NCI-H748 (cell line): ENCODE data around the gene TRHDE.

Experiments
- DNase-seq: peaks from one replicate; lab custom pipeline; 2025; ENCODE audit not compliant: unreplicated experiment; lab: John Stamatoyannopoulos, UW

TRHDE gene

DNA sequence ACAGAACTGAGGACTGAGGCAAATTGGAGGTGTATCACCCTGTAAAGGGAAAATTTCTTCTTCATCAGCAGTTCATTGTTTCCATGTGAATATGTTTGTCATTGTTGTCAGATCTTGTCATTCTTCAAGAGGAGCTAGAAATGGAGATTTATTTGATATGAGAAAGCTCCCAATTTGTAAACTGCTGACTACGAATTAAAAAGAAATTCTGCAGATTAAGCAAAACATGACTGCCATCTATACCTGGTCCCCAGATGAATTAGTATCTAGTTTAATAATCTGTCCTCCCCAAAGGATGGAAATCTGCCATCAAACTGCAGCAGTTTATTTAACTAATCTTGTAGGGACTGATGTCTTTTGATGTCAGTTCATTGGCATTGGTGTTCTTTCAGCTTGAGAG lies 162.8 kb downstream of the TRHDE start:
- DNase-seq, result no peak

DNA sequence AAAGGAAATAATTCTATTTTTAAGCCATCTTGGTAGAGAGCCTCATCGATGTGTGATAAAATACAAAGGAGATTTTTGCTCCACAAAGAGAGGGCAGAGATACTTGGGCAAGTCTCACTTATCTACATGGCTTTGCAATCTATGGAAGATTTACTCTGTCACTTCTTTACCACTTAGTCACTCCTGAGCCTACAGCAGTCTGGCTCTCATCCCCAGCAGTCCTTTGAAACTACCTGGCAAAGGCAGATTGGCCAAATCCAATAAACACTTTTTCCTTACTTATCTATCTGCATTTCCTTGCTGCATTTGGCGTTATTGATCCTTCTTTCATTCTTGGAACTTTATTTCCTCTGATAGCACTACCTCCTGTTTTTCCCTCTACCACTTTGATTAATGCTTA lies 170.0 kb downstream of the TRHDE start:
- no peak for DNase-seq

DNA sequence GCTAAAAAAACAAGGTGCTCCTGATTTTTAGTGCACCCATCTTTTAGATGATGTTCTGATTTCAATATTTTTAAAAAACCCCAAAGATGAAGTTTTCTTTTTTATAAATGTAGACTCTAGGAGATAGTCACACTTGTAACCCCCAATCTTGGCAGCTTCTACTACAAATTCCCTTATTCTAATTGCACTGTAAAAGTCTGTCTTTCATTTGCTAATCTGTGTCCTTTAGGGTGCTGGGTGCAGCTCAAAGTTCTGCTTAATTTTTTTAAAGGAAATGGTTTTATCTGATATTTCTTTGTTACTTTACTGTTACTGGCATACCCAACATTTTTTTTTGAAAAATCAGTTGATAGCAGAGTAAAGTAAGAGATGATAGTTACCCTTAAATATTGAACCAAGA lies 172.0 kb downstream of the TRHDE start:
- DNase-seq, result no peak

DNA sequence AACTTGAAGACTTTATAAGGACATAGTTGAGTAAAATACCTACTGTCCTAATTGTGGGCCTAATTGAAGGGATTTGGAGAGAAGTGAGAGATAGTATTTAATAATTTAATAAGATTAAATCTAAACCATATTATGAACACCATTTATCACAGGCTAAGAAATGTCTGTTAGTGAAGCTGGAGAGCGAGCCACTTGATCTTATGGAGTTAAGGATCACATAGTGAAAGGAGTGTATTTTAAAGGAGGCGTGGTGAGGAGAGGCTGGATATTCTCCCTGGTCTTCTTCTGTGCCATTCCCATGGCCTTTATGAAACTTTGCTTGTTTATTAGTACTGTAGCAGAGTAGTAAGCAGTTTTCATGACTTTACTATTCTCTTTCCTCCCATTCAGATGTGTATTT lies 172.4 kb downstream of the TRHDE start:
- no peak for DNase-seq

DNA sequence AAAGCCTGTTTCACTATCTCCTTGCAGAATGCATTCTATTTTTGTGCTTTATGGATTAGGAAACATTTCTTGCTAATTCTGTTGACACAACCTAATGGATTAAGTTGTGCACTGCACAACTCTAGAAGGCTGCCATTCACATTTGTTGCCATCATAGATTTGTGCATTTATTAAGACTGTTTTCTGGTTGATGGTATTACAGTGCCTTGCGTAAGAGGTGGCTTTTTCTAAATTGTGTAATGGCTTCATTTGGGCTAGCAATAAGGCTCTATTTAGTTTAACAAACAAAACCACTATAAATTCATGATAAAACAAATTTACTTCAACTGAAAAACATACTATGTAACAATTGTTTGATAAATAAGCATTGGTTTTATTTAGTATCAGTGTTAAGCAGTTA lies 175.9 kb downstream of the TRHDE start:
- DNase-seq, result no peak

DNA sequence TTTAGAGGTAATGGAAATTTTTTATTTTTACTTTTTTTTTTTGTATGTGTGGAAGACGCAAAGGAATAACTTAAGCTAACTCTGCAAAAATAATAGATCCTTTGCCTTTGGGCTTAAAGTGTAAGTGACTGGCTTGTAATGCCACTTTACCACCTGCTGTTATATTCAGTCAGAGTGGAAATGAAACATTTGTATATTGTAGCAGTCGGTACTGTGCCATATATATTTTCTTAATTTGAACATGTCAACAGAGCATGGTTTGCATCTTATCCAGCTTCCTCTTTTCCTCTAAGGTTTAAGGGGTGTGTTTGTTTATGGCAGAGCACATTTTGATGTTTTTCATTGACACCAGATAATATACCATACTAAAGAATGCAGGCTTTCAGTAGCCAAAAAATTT lies 176.6 kb downstream of the TRHDE start:
- no peak for DNase-seq

DNA sequence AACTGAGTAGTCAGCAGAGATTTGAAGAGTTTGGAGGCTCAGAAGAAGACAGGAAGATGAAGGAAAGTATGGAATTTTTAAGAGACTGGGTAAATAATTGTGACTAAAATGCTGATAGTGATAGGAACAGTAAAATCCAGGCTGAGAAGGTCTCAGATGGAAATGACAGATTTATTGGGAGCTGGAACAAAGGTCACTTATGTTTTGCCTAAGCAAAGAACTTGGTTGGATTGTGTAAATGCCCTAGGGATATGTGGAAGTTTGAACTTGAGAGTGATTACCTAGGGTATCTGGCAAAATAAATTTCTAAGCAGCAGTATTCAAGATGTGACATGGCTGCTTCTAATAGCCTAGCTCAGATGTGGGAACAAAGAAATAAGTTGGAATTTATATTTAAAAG lies 180.9 kb downstream of the TRHDE start:
- no peak for DNase-seq

DNA sequence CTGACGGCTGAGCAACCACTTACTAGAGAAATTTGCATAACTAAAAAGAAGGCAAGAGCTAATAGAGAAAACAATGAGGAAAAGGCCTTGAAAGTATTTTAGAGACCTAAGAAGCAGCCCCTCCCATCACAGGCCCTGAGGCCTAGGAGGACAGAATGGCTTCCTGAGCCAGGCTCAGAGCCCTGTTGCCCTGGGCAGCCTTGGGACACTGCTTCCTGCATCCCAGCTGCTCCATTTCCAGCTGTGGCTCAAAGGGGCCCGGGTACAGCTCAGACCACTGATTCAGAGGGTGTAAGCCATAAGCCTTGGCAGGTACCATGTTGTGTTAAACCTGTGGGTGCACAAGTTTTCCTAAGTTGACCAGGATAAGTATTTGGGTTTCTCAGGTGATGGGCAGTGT lies 181.4 kb downstream of the TRHDE start:
- DNase-seq, result no peak

DNA sequence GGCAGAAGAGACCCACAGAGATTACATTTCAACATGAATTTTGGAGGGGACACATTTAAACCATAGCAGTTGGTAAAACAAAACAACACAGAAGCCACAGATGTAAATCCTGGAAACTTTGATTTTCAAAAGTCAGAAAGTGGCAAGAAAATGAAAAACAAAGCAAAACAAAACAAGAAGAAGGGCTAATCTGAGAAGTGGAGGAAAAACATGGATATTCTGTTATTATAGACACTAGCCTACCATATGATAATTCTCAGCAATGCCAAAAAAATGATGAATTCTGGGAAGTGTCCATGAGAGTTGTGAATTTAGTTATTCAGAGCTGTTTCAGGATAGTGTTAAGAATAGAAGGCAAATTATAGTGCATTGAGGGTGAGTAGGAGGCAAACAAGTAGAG lies 192.3 kb downstream of the TRHDE start:
- no peak for DNase-seq

DNA sequence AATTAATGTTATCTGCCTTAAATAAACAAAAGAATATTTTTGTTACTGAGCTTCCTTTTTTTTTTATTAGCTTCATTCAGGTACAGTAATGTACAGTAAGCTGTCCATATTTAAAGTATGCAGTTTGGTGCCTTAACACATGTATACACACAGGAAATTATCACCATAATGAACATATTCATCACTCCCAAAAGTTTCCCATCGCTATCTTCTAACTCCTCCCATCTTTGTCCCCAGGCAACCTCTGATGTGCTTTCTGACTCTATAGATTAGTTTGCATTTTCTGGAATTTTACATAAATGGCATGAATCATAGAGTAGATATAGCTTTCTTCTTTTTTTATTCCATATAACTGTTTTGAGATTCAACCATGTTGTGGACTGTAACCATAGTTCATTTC lies 193.0 kb downstream of the TRHDE start:
- DNase-seq, result no peak

DNA sequence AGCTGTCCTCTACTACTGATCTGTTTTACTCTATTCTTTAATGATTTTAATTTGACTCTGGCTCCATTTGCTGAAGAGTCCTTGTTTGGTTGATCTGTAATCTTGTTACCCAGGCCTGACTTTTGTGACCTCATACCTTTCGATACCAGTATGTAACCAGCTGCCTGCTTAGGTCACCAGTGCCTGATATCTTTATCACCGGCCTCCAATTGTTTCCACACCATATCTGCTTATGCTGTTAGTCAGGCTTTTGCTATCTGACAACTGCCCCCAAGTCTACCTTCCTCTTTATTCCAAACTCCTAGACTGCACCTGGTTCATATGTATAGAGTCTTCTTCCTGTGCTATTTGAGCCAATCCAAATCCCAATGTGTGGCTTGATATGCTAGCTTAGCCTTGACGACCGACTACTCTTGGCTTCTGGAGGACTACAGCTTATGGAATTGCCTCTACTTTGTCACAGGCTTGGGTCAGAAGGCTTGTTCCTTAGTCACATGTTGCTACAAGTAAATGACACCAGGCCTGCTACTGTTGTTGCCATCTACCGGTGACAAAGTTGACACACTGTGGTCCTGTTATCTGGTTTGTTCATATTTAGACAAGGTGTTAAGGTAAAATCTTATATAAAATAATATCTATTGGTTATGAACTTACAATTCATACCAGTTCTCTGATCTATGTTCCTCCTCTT lies 193.9 kb downstream of the TRHDE start:
- DNase-seq, result no peak

DNA sequence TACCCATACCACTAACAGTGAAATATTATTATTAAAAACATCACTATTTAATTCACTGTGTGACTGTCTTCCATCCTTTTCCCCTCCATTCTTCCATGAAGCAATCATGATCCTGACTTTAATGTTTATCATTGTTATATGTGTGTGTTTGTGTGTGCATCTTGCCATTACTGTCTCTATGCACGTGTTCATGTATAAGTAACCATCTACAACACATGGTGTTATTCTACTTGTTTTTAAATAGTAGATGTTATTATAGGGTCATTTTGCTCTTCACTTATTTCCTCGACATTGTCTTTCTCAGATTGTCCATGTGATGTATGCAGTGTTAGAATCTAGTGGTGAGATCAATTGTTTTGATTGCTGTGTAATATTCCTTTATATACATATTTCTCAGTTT lies 195.8 kb downstream of the TRHDE start:
- no peak for DNase-seq

DNA sequence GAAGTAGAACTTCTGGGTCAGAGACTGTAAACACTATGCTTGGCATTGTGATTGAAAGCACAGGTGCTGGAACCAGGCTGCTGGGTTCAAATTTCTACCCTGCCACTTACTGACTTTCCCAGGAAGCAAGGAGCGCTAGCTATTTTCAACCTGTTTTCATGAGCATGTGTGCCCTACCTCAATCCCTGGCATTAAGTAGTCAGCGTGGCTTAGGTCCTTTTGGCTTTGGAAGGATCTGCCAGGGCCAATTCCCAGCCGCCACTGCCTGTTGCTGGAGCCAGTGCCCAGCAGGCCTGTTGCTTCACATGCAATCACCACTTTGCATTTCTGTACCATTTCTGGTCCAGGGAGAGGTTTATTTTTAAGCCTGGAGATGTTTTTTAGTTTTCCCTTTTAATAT lies 196.3 kb downstream of the TRHDE start:
- no peak for DNase-seq

DNA sequence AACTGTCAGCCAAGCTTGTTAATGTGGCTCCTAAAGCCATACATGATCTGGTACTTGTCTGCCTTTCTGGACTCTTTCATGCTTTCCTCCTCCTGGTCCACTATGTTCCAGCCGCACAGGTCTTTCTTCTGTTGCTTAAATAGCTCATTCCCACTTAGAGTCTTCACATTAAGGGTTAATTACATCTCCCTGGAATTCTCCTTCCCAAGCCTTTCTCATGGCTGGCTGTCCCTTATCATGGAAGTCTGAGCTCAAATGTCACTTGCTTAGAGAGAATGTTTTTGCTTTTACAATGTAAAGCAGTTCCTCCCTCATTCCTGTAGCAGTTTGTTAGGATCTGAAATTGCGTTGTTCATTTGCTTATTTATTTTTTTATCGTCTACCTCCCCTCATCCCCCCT lies 199.6 kb downstream of the TRHDE start:
- DNase-seq, result no peak

DNA sequence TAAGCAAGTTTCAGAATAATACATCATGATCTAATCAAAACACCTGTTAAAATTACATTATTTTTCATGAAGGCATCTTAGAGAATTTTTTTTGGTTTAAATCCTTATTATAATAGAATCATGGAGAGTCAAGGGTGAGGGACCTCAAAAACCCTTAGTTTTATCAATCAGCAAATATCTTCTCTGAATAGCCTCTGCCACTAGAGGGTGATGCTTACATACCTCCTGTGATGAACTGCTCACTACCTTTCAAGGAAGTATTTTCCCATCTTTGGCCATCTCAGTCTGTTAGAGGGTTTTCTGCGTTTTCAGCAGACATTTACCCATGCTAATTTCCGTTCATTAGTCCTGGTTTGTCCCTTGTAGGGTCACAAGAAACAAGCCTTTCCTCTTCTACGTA lies 200.2 kb downstream of the TRHDE start:
- no peak for DNase-seq

DNA sequence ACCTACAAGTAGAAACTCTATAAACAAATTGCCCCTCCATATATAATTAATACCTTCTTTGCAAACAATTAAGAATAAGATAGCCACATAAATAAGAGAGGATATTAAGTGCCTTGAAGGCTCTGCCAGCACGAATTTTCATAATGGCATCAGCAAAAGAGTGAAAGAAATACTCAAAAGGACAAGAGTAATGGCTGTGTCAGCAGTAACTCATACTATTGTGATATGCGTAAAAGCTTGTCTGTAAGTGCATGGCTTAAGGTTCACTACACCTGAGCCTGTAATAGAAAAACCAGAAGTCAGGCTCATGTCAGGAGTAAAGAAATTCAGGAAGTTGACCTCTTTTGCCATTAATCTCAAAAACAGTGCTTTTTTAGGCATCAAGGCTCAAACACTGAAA lies 204.1 kb downstream of the TRHDE start:
- DNase-seq, result no peak

DNA sequence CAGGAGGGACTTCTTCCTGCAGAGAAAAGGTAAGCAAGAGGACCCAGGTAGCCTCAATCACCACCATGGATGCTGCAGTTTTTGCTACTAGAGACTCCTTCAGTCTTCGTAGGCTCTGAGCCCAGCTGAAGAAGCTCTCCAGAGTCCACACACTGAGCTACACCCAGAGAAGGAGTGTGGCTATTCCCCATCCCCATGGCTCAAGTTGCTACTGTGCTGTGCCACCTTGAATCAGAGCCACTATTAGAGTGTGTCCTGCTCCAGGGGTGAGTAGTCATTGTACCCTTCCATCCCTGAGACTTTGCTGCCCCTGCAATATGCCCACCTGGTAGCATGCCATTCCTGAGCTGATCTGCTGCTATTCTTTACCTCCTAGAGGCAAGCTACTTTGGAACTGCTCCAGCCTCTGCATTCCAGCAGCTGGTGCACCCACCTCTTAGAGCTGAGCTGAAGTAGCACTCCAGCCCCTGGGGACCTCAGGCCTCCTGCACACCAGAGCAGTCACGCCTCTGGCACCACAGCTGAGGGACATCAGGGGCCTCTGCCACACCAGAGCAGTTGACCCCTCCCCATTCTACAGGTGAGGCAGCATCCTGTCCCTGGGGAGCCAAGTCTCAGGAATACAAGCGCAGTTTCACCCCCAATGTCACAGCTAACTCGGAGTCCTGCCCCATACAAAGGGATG lies 213.0 kb downstream of the TRHDE start:
- no peak for DNase-seq

DNA sequence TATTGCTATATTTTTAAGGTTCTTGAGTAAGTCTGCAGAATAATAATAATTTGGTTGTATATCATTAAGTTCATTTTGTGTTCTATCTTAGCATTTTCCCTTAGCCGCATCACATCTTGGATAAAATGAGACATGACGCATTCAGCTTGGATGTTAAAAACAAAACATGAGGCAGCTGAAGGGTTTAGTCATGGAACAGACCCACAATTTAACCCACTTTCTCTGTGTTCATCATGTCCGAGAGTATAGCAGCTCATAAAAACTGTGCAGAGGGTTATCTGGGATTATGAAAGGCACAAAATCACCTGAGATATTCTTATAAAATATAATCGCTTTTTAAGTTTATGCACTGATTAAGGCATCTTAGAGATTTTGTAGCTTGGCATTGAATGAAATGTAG lies 219.3 kb downstream of the TRHDE start:
- DNase-seq, result no peak

DNA sequence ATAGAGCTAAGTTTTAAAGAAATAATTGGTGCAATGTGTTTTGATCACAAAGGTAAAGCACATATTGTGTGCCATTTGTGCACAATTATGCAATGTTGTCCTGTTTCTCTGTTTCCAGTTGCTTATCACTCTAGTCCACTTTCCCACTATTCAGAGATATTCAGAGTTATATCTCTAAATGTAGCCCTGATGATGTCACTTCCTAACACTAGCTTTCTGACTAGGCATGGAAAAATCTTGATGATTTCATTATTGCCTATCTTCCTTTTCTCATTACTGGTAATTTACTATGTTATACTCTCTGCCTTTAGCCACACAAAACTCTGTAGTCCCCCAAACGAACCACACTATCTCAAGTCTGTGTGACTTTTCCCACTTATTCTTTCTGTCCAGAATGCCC lies 221.2 kb downstream of the TRHDE start:
- DNase-seq, result no peak

DNA sequence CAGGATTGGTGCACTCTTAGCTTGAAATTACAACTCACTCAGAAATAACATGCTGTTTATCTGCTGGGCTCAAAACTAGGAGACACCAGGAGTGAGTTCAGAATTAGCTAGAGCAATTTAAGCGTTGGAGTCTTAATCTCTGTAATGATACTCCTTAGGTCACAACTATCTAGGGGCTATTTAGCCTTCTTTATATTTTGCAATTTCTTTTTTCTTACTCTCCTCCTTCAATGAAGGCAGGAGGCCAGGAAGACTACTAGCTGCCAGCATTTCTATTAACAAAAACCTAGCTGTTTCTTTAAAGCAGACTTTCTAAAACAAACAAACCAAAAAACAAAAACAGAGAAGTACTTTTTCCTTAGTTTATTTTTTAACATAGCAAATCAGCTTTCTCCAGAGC lies 226.2 kb downstream of the TRHDE start:
- no peak for DNase-seq

DNA sequence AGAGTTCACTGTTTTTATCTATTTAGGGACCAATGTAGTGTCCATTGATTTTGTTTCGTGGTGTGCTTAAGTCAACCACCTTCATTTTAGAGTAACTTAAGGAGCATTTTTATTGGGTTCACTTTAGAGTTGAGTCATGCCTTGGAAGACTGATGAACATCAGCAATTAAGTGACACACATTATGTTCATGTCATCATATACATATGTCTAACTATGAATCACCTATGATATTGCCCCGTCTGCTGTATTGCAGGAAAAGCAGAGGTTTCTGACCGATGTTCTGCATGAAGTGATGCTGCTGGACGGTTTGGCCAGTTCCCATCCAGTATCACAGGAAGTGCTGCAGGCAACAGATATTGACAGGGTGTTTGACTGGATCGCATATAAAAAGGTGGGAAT lies 227.1 kb downstream of the TRHDE start:
- no peak for DNase-seq

DNA sequence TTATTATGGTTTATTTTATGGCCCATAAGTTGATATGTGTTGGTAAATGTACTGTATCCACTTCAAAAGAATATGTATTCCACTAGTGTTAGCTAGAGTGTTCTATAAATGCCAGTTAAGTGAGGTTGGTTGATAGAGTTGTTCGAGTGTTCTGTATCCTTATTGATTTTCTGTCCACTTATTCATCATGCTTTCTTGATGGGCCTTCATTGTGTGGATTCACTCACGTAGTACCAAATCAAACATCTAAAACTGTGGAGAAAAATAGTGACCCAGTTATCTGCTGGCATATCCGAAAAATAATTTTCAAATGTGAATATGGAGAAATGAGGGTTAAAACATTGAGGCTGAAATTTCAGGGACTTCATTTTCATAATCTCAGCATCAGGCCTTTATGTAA lies 230.4 kb downstream of the TRHDE start:
- DNase-seq, result no peak

DNA sequence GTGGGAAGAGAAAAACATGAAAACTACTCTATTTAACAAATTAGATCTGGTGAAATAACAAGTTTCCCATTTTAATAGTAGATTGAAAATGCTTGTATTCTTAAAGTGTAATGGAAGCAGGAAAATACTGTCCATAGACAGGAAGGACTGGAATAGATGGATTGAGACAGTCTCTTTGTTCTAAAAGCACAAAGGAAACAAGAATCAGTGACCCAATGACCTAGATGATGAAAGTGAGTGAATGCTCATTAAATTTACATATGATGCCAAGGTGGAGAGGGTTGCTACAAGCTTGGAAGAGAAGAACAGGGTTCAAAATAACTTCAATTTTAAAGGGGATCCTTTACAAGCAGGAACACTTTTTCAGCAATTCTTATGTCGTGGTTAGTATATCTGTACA lies 233.1 kb downstream of the TRHDE start:
- no peak for DNase-seq
